ENCODE measurements around the gene C1QL3. TPM values are rescaled to one million over a fixed set of nuclear protein-coding genes. Genes with fewer than 3 reads are reported as not detected.
A peak's percentile ranks its signal among the peaks of the same experiment; 100 is the strongest.

Gene C1QL3
- total and polyA plus RNA-seq, 7 donors: 0.04 to 0.36 (median 0.14) TPM; not detected in 4

- WGBS, 2 donors: 84 to 85% methylated on average over 3 of the region's 3 CpGs
- no peaks in the 10 kb centered on the region for H3K4me1 ChIP-seq
- no peak for DNase-seq
- no peaks in the 10 kb centered on the region for H3K9me3 ChIP-seq
- no peaks in the 10 kb centered on the region for H3K36me3 ChIP-seq
- H3K27ac ChIP-seq: no peak overlapping the region
- intact Hi-C loops (cut with DNase I): no loop called here
- H3K4me3 ChIP-seq: no peak overlapping the region
- TF ChIP-seq POLR2A (IDR thresholded peaks at IDR 0.05) (no peak), CTCF (IDR thresholded peaks at IDR 0.05) (no peak), EP300 (IDR thresholded peaks at IDR 0.05) (no peak), POLR2AphosphoS5 (IDR thresholded peaks at IDR 0.05) (no peak)
- H3K27me3 ChIP-seq: no peaks in the 10 kb centered on the region
These were observed 8.2 kb upstream of the C1QL3 start for GRCh38 chr10:16529853-16530252.

- Histone ChIP-seq H3K36me3 (no peaks in the 10 kb centered on the region), H3K4me3 (no peak overlapping the region), H3K27ac (no peak overlapping the region), H3K9me3 (no peaks in the 10 kb centered on the region), H3K27me3 (peaks cover 0 to 4% (median 0%) of the 10 kb centered on the region in 3 donors), H3K4me1 (no peaks in the 10 kb centered on the region)
- 81 to 93% methylated on average over 4 of the region's 4 CpGs for WGBS, 2 donors
- intact Hi-C loops (cut with DNase I): no loop called here
- no peak for DNase-seq
- TF ChIP-seq POLR2A (IDR thresholded peaks at IDR 0.05): no peak
- no peak for TF ChIP-seq EP300 (IDR thresholded peaks at IDR 0.05)
- TF ChIP-seq POLR2AphosphoS5 (IDR thresholded peaks at IDR 0.05): no peak
- no peak for TF ChIP-seq CTCF (IDR thresholded peaks at IDR 0.05)
These were observed 5.8 kb upstream of the C1QL3 start for GRCh38 chr10:16527452-16527851.

- Histone ChIP-seq H3K4me1 (peaks cover 0 to 30% (median 27%) of the 10 kb centered on the region in 4 donors), H3K27me3 (peaks cover 18 to 52% (median 28%) of the 10 kb centered on the region in 3 donors), H3K36me3 (no peaks in the 10 kb centered on the region), H3K27ac (no peak overlapping the region), H3K9me3 (no peaks in the 10 kb centered on the region), H3K4me3 (peak overlapping the region in 3 of 4 donors; percentile 41 to 55 (median 54))
- DNase-seq: no peak
- 0 to 1% methylated on average over 39 of the region's 39 CpGs for WGBS, 2 donors
- intact Hi-C loops (cut with DNase I): no loop called here
- no peak for TF ChIP-seq EP300 (IDR thresholded peaks at IDR 0.05)
- no peak for TF ChIP-seq CTCF (IDR thresholded peaks at IDR 0.05)
- no peak for TF ChIP-seq POLR2A (IDR thresholded peaks at IDR 0.05)
- TF ChIP-seq POLR2AphosphoS5 (IDR thresholded peaks at IDR 0.05): no peak
These were observed 779 bp downstream of the C1QL3 start for GRCh38 chr10:16520900-16521299.

- Histone ChIP-seq H3K4me3 (peak overlapping the region in 3 of 4 donors; percentile 41 to 55 (median 54)), H3K27me3 (peaks cover 18 to 52% (median 28%) of the 10 kb centered on the region in 3 donors), H3K4me1 (peaks cover 0 to 30% (median 27%) of the 10 kb centered on the region in 4 donors), H3K9me3 (no peaks in the 10 kb centered on the region), H3K36me3 (no peaks in the 10 kb centered on the region), H3K27ac (no peak overlapping the region)
- intact Hi-C loops (cut with DNase I): no loop called here
- 3 to 11% methylated on average over 104 of the region's 104 CpGs for WGBS, 2 donors
- DNase-seq: no peak
- no peak for TF ChIP-seq CTCF (IDR thresholded peaks at IDR 0.05)
- TF ChIP-seq POLR2AphosphoS5 (IDR thresholded peaks at IDR 0.05): no peak
- TF ChIP-seq POLR2A (IDR thresholded peaks at IDR 0.05): no peak
- no peak for TF ChIP-seq EP300 (IDR thresholded peaks at IDR 0.05)
These were observed 1.5 kb downstream of the C1QL3 start for GRCh38 chr10:16519908-16520861.

Data from sigmoid colon (tissue), 7 donors.